Measurements from ENCODE around the gene MORN1. TPM values are rescaled to one million over a fixed set of nuclear protein-coding genes. Genes with fewer than 3 reads are reported as not detected.

MORN1 gene
- total and polyA plus RNA-seq, 2 donors (not counting 3 experiments of a cell fraction or from before 2014, with no cell fraction given) = 4.3 to 6.4 TPM

DNA sequence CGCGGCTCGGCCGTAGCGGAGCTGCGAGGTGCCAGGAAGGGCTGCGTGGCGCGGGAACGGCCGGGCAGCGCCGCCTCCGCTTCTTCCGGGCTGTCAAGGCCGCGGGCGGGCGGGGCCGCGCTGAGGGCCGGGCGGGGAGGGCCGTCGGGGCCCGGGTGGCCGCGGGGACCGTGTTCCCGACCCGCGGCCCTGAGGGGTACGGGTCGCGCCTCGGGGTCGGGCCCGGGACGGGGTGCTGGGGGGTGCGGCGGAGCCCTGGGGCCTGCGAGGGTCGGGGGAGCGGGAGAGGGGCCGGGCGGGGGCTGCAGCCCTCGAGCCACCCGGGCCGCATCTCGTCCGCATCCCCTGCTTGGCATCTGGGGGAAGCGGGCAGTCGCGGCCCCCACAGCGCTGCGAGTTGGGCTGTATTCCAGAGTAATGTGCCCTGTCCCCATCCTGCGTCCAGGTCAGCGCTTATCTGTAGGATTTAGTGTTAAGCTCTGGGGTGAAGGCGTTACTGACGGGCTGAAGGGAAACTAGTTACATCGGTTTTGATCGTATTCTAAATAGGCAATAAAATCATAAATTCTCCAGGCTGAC, 666 bp upstream of the MORN1 start:
- DNase-seq (ENCODE audit: low read depth, low spot score) (peak; percentile 25), FAIRE-seq (no peak)
- ChIA-PET POLR2A (interaction anchor here (0.7 to 0.8 kb wide), 2 partner anchors 164 to 166 kb away, joined by 3 read pairs; no protein-coding TSS in a partner anchor), CTCF (interaction anchor here (0.6 to 2.8 kb wide), 9 partner anchors 10 to 1033 kb away, joined by 3 to 36 read pairs (median 4); partner anchors contain the start of gene FAAP20)
- no TSS peak for BruUV-seq (replicated peaks)
- peak overlapping the region; percentile 91 for H3K9ac ChIP-seq (replicated peaks; ENCODE audit: extremely low read depth, insufficient read depth, low read length)
- H4K20me1 ChIP-seq (replicated peaks; ENCODE audit: control insufficient read depth, extremely low read depth, insufficient read depth, low read length) = no peaks in the 10 kb centered on the region
- peaks cover 16% of the 10 kb centered on the region for H3K4me1 ChIP-seq (ENCODE audit: control insufficient read depth, extremely low read depth, insufficient read depth, low read length)
- H3K4me2 ChIP-seq (ENCODE audit: insufficient read depth, low read length) = peak overlapping the region; percentile 97
- H3K36me3 ChIP-seq (ENCODE audit: control insufficient read depth in 2 of 2, extremely low read depth in 1 of 2, insufficient read depth in 2 of 2, low read length in 2 of 2) = peaks cover 0 to 18% of the 10 kb centered on the region in 2 experiments
- no peaks in the 10 kb centered on the region for H3K9me3 ChIP-seq (replicated peaks; ENCODE audit: control insufficient read depth, insufficient read depth, low read length)
- H2AFZ ChIP-seq (ENCODE audit: low read depth, low read length) = peak overlapping the region; percentile 30
- no peaks in the 10 kb centered on the region for H3K9me1 ChIP-seq (replicated peaks; ENCODE audit: control insufficient read depth, extremely low read depth, insufficient read depth, low read length)
- H3K4me3 ChIP-seq (replicated peaks in 1 of 3; ENCODE audit: insufficient read depth in 1 of 3, low read depth in 1 of 3, low read length in 3 of 3) = peak overlapping the region; percentile 62 to 92 (median 88)
- TF ChIP-seq, protein P1, sequence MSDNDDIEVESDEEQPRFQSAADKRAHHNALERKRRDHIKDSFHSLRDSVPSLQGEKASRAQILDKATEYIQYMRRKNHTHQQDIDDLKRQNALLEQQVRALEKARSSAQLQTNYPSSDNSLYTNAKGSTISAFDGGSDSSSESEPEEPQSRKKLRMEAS (IDR thresholded peaks at IDR 0.05; ENCODE audit: insufficient read depth, insufficient read length) = no peak
- TF ChIP-seq FOS (IDR thresholded peaks at IDR 0.05; ENCODE audit: borderline replicate concordance, insufficient read depth, low read length) (no peak), JUN (IDR thresholded peaks at IDR 0.05; ENCODE audit: borderline replicate concordance, insufficient read depth, insufficient read length, low read depth) (no peak), POLR2A (IDR thresholded peaks at IDR 0.05; ENCODE audit: low read depth, low read length) (no peak), MYC (IDR thresholded peaks at IDR 0.05; ENCODE audit: low read depth, low read length) (no peak), EZH2 (IDR thresholded peaks at IDR 0.05; ENCODE audit: borderline replicate concordance, low read depth, low read length, severe bottlenecking) (no peak), GATA2 (IDR thresholded peaks at IDR 0.05; ENCODE audit: insufficient read depth, insufficient read length, low read depth, low read length) (no peak)
- TF ChIP-seq, protein P2, sequence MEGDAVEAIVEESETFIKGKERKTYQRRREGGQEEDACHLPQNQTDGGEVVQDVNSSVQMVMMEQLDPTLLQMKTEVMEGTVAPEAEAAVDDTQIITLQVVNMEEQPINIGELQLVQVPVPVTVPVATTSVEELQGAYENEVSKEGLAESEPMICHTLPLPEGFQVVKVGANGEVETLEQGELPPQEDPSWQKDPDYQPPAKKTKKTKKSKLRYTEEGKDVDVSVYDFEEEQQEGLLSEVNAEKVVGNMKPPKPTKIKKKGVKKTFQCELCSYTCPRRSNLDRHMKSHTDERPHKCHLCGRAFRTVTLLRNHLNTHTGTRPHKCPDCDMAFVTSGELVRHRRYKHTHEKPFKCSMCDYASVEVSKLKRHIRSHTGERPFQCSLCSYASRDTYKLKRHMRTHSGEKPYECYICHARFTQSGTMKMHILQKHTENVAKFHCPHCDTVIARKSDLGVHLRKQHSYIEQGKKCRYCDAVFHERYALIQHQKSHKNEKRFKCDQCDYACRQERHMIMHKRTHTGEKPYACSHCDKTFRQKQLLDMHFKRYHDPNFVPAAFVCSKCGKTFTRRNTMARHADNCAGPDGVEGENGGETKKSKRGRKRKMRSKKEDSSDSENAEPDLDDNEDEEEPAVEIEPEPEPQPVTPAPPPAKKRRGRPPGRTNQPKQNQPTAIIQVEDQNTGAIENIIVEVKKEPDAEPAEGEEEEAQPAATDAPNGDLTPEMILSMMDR (IDR thresholded peaks at IDR 0.05; ENCODE audit: extremely low read depth in 1 of 2, insufficient read depth in 1 of 2, low read depth in 1 of 2, low read length in 2 of 2) = no peak
- no peaks in the 10 kb centered on the region for H3K27me3 ChIP-seq (ENCODE audit: control insufficient read depth in 2 of 2, insufficient read depth in 2 of 2, low read length in 2 of 2)
- peak overlapping the region; percentile 70 for H3K27ac ChIP-seq (ENCODE audit: insufficient read depth, low read depth, low read length)
- intact Hi-C loops (cut with micrococcal nuclease) (loop anchor here (1.0 to 2.0 kb wide), 5 partner anchors 11 to 259 kb away; partner anchors contain the start of genes FAAP20 and PEX10), dilution Hi-C loops (cut with MboI; ENCODE audit: extremely low pct_ligation_motif_present, low sequenced_read_pairs) (no loop called here)
- peaks cover 37% of the 10 kb centered on the region for H3K79me2 ChIP-seq (ENCODE audit: control insufficient read depth, insufficient read depth, low read length)
